KMS-11 (cell line): Measurements from ENCODE around the gene DCAF4.
A peak's percentile ranks its signal among the peaks of the same experiment; 100 is the strongest.

Source experiments
- H2AFZ ChIP-seq: fragments of 200-600 bp; sonication (generic); 2 replicates; pipeline ENCODE4 v1.6.1; 2016; ENCODE audit warnings: antibody characterized with exemption, mixed run types, low read depth
- H3K27ac ChIP-seq: fragments of 200-600 bp; sonication (generic); 2 replicates; pipeline ENCODE4 v1.6.1; 2016; ENCODE audit warnings: mild to moderate bottlenecking, mixed run types
- H3K27me3 ChIP-seq: fragments of 200-600 bp; sonication (generic); 2 replicates; pipeline ENCODE4 v1.6.1; 2017; ENCODE audit warnings: mild to moderate bottlenecking, low read depth, mixed run types, moderate library complexity; ENCODE audit not compliant: insufficient read depth
- H3K36me3 ChIP-seq: fragments of 200-600 bp; sonication (generic); 2 replicates; pipeline ENCODE4 v1.6.1; 2017; ENCODE audit warnings: mild to moderate bottlenecking, mixed run types; ENCODE audit not compliant: insufficient read depth
- H3K4me1 ChIP-seq: fragments of 200-600 bp; sonication (generic); 2 replicates; pipeline ENCODE4 v1.6.1; 2016; ENCODE audit warnings: mild to moderate bottlenecking, low read depth, mixed run types; ENCODE audit not compliant: poor library complexity, severe bottlenecking
- H3K4me2 ChIP-seq: fragments of 200-600 bp; sonication (generic); 2 replicates; pipeline ENCODE4 v1.7.0; 2016; ENCODE audit warnings: mild to moderate bottlenecking, mixed run types
- H3K4me3 ChIP-seq: fragments of 200-600 bp; sonication (generic); IDR thresholded peaks from 2 replicates; pipeline ENCODE4 v1.6.1; 2017; ENCODE audit warnings: low read depth, low read length, mixed read lengths; ENCODE audit not compliant: insufficient read depth
- H3K79me2 ChIP-seq: fragments of 200-600 bp; sonication (generic); 2 replicates; pipeline ENCODE4 v1.6.1; 2016; ENCODE audit warnings: low read depth, mixed run types; ENCODE audit not compliant: insufficient read depth
- H3K9ac ChIP-seq: fragments of 200-600 bp; sonication (generic); 2 replicates; pipeline ENCODE4 v1.6.1; 2016; ENCODE audit warnings: mild to moderate bottlenecking, mixed run types
- H4K20me1 ChIP-seq: fragments of 200-600 bp; sonication (generic); 2 replicates; pipeline ENCODE4 v1.6.1; 2016; ENCODE audit warnings: mild to moderate bottlenecking, mixed run types; ENCODE audit not compliant: insufficient read depth
- TF ChIP-seq, protein P1 (sequence below): fragments of 200-600 bp; sonication (generic); conservative IDR thresholded peaks from 2 replicates; pipeline ENCODE4 v1.6.1; 2017; ENCODE audit warnings: low read depth, mild to moderate bottlenecking, antibody characterized with exemption, low read length, moderate library complexity, mixed read lengths

The DCAF4 gene

DNA sequence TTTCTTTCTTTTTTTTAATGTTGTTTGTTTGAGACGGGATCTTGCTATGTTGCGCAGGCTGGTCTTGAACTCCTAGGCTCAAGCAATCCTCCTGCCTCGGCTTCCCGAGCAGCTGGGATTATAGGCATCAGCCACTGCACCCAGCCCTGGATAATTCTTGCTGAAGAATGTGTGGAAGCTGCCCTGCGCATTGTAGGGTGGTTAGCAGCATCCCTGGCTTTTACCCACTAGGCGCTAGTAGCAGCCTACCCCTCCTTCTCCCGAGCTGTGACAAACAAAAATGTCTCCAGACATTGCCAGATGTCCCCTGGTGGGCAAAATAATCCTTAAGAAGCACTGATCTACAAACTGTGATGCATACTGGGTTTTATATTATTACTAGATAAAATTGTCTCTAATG is 6.6 kb downstream of the DCAF4 start:
- Histone ChIP-seq H3K4me1 (peaks cover 10% of the 10 kb centered on the region), H3K27ac (no peak overlapping the region), H3K9ac (no peak overlapping the region), H3K4me3 (no peak overlapping the region), H3K4me2 (no peak overlapping the region), H3K79me2 (peaks cover 69% of the 10 kb centered on the region), H4K20me1 (no peaks in the 10 kb centered on the region), H3K36me3 (no peaks in the 10 kb centered on the region), H2AFZ (no peak overlapping the region), H3K27me3 (no peaks in the 10 kb centered on the region)
- TF ChIP-seq, protein P1, sequence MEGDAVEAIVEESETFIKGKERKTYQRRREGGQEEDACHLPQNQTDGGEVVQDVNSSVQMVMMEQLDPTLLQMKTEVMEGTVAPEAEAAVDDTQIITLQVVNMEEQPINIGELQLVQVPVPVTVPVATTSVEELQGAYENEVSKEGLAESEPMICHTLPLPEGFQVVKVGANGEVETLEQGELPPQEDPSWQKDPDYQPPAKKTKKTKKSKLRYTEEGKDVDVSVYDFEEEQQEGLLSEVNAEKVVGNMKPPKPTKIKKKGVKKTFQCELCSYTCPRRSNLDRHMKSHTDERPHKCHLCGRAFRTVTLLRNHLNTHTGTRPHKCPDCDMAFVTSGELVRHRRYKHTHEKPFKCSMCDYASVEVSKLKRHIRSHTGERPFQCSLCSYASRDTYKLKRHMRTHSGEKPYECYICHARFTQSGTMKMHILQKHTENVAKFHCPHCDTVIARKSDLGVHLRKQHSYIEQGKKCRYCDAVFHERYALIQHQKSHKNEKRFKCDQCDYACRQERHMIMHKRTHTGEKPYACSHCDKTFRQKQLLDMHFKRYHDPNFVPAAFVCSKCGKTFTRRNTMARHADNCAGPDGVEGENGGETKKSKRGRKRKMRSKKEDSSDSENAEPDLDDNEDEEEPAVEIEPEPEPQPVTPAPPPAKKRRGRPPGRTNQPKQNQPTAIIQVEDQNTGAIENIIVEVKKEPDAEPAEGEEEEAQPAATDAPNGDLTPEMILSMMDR: no peak

DNA sequence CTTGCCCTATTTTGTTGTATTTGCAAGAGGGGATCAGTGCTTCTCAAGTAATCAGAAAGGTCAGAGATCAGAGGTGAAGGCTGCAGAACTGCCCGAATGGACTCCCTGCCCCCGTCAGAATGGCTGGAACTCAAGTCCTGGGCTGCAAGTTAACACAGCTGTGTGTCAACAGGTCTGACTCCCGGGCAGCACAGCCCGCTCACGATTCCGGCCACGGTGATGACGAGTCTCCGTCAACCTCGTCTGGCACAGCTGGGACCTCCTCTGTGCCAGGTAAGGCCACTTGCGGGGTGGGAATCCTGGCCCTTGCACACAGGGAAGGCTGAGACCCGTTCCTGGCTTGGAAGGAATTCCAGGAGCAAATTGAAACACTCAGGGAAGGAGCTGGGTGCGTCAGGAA is 13.4 kb downstream of the DCAF4 start:
- no peak overlapping the region for H3K4me2 ChIP-seq
- no peak overlapping the region for H2AFZ ChIP-seq
- H4K20me1 ChIP-seq: no peaks in the 10 kb centered on the region
- H3K36me3 ChIP-seq: no peaks in the 10 kb centered on the region
- H3K4me3 ChIP-seq: no peak overlapping the region
- peaks cover 10% of the 10 kb centered on the region; the same call in 1 of the 2 replicates for H3K79me2 ChIP-seq
- peaks cover 26% of the 10 kb centered on the region for H3K4me1 ChIP-seq
- TF ChIP-seq, protein P1: no peak
- H3K9ac ChIP-seq: no peak overlapping the region
- H3K27ac ChIP-seq: no peak overlapping the region
- H3K27me3 ChIP-seq: no peaks in the 10 kb centered on the region

DNA sequence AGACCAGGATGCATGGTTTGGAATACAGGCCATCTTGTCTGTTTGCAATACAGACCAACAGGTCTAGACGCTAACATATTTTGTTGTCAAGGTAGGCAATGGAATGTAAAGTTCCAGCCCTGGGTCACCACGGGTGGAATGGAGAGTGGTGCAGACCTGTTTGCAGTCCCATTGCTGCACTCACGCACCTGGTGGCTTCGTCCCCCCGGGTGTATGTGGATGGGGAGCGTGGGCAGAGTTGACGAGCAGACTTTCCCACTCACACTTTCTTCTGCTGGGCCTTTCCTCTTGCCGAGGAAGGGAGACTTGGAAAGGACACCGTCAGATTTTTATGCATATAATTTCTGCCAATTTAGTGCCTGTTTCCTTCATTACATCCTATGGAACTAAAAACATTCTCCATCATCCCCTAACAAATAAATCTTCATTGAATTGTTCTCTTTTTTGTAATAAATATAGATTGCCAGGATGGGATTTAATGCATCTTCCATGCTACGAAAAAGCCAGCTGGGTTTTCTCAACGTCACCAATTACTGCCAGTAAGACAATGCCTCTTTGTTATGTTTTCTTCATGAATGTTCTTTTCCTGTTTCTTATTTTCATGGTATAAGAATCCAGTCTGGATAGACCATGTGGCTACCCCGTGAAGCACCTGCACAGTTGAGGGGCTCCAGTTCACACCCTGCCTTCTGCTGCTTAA is 15.2 kb downstream of the DCAF4 start:
- H3K27ac ChIP-seq: no peak overlapping the region
- peaks cover 44% of the 10 kb centered on the region for H3K4me1 ChIP-seq
- H3K9ac ChIP-seq: no peak overlapping the region
- TF ChIP-seq, protein P1: no peak
- no peaks in the 10 kb centered on the region for H4K20me1 ChIP-seq
- no peaks in the 10 kb centered on the region for H3K36me3 ChIP-seq
- no peak overlapping the region for H2AFZ ChIP-seq
- no peak overlapping the region for H3K4me2 ChIP-seq
- H3K79me2 ChIP-seq: no peaks in the 10 kb centered on the region
- no peak overlapping the region for H3K4me3 ChIP-seq
- H3K27me3 ChIP-seq: no peaks in the 10 kb centered on the region

DNA sequence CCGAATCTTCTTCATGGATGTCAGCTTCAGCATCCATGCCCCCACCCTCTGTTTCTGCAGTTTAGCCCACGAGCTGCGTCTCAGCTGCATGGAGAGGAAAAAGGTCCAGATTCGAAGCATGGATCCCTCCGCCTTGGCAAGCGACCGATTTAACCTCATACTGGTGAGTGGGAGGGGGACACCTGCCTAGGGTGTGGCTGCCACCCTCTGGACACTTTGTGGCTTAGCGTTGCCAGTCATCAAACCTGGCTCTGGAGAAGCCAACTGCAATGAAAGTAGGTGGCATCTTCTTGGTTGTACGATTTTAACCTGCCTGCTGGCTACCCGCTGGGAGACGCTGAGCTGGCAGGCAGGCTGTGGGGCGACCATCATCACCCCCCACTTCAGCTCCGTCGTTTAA is 16.7 kb downstream of the DCAF4 start:
- peak overlapping the region; percentile 94 for H3K27ac ChIP-seq
- H3K4me2 ChIP-seq: peak overlapping the region; percentile 39; the same call in 1 of the 2 replicates
- no peak overlapping the region; the same call in 1 of the 2 replicates for H3K9ac ChIP-seq
- no peaks in the 10 kb centered on the region for H3K79me2 ChIP-seq
- H3K36me3 ChIP-seq: no peaks in the 10 kb centered on the region
- H3K27me3 ChIP-seq: no peaks in the 10 kb centered on the region
- peaks cover 59% of the 10 kb centered on the region for H3K4me1 ChIP-seq
- TF ChIP-seq, protein P1: no peak
- no peak overlapping the region for H3K4me3 ChIP-seq
- no peaks in the 10 kb centered on the region for H4K20me1 ChIP-seq
- H2AFZ ChIP-seq: no peak overlapping the region
